Keratinocyte (primary cell): ENCODE measurements around the gene TXNL4A. TPM values are rescaled to one million over a fixed set of nuclear protein-coding genes. Genes with fewer than 3 reads are reported as not detected.

Experiments
- DNase-seq: peaks from one replicate; pipeline ENCODE4 v3.0.0-alpha.2; 2011; ENCODE audit warnings: low read depth, missing footprints, low spot score
- FAIRE-seq: peaks from 2 replicates; lab custom pipeline; 2011; peaks lifted over from hg19 to GRCh38; lab: Jason Lieb, UNC
- H2AFZ ChIP-seq: 2 replicates; pipeline ENCODE4 v1.6.0; 2012; ENCODE audit warnings: low read length, control low read depth, inconsistent platforms; ENCODE audit not compliant: control insufficient read depth
- H3K27ac ChIP-seq: 2 replicates; pipeline ENCODE4 v1.5.1; 2011; ENCODE audit warnings: low read length; ENCODE audit not compliant: control insufficient read depth, insufficient read depth
- H3K27me3 ChIP-seq: 3 replicates; pipeline ENCODE4 v1.6.0; 2011; ENCODE audit warnings: low read length; ENCODE audit not compliant: control insufficient read depth, insufficient read depth; ENCODE audit errors: extremely low read depth
- H3K36me3 ChIP-seq, 2 experiments: 2 replicates in 1 of 2; 3 replicates in 1 of 2; pipeline ENCODE4 v1.5.1; 2011; ENCODE audit warnings: low read length in 2 of 2, mild to moderate bottlenecking in 1 of 2; ENCODE audit not compliant: control insufficient read depth in 2 of 2, insufficient read depth in 2 of 2; ENCODE audit errors: extremely low read depth in 1 of 2
- H3K4me1 ChIP-seq: 3 replicates; pipeline ENCODE4 v1.5.1; 2011; ENCODE audit warnings: low read length; ENCODE audit not compliant: control insufficient read depth, insufficient read depth; ENCODE audit errors: extremely low read depth
- H3K4me2 ChIP-seq: 3 replicates; pipeline ENCODE4 v1.6.0; 2011; ENCODE audit warnings: low read depth, low read length; ENCODE audit not compliant: control insufficient read depth, insufficient read depth; ENCODE audit errors: extremely low read depth
- H3K4me3 ChIP-seq, 3 experiments: fragments of 200-600 bp in 1 of 3; sonication (generic) in 1 of 3; 2 replicates in 2 of 3; 3 replicates in 1 of 3; pipeline ENCODE4 v1.5.1; 2011 to 2016; ENCODE audit warnings: low read length in 3 of 3, mild to moderate bottlenecking in 3 of 3, control low read depth in 2 of 3, inconsistent platforms in 1 of 3, low read depth in 1 of 3, mixed read lengths in 1 of 3, mixed run types in 1 of 3, moderate library complexity in 1 of 3; ENCODE audit not compliant: control insufficient read depth in 2 of 3, insufficient read depth in 2 of 3; ENCODE audit errors: extremely low read depth in 1 of 3
- H3K79me2 ChIP-seq: 2 replicates; pipeline ENCODE4 v1.6.0; 2012; ENCODE audit warnings: low read length; ENCODE audit not compliant: control insufficient read depth, insufficient read depth
- H3K9ac ChIP-seq: 3 replicates; pipeline ENCODE4 v1.6.0; 2011; ENCODE audit warnings: low read length; ENCODE audit not compliant: control insufficient read depth, insufficient read depth; ENCODE audit errors: extremely low read depth
- H3K9me1 ChIP-seq: 3 replicates; pipeline ENCODE4 v1.6.0; 2011; ENCODE audit warnings: low read length; ENCODE audit not compliant: control insufficient read depth, insufficient read depth; ENCODE audit errors: extremely low read depth
- H3K9me3 ChIP-seq: 2 replicates; pipeline ENCODE4 v1.5.1; 2012; ENCODE audit warnings: low read depth, low read length; ENCODE audit not compliant: control insufficient read depth
- H4K20me1 ChIP-seq: 3 replicates; pipeline ENCODE4 v1.6.0; 2011; ENCODE audit warnings: low read length; ENCODE audit not compliant: control insufficient read depth, insufficient read depth; ENCODE audit errors: extremely low read depth
- CTCF ChIP-seq, 3 experiments: IDR thresholded peaks in 1 of 3; conservative IDR thresholded peaks in 1 of 3; optimal IDR thresholded peaks in 1 of 3; 2 replicates in 2 of 3; 3 replicates in 1 of 3; pipeline versions ENCODE3 to v1.5.1; 2011; ENCODE audit warnings: low read length in 3 of 3, mild to moderate bottlenecking in 3 of 3, moderate library complexity in 2 of 3, control low read depth in 1 of 3, inconsistent platforms in 1 of 3; ENCODE audit not compliant: insufficient read depth in 2 of 3; ENCODE audit errors: extremely low read depth in 1 of 3
- EZH2 ChIP-seq: IDR thresholded peaks from one replicate; pipeline ENCODE4 v1.6.1; 2012; ENCODE audit warnings: inconsistent platforms, mild to moderate bottlenecking, low read length, moderate library complexity
- dilution Hi-C: fragments of 300-500 bp; cut with MboI; formaldehyde crosslinking; loops from one replicate; pipeline ENCODE4 v1.7.0; 2020; ENCODE audit warnings: low sequenced_read_pairs; ENCODE audit not compliant: extremely low pct_ligation_motif_present
- polyA plus RNA-seq, 5 experiments: library from polyadenylated mRNA; depleted of rRNA in 3 of 5; stranded (reverse) in 3 of 5; stranded (forward) in 1 of 5; unstranded in 1 of 5; fragments of >200 nt; gene quantifications; 1 replicate in 1 of 5; 2 replicates in 3 of 5; 3 replicates in 1 of 5; pipeline versions ENCODE4 v1.2.1 to v1.2.3, GENCODE V29; 2011 to 2012; ENCODE audit warnings: missing spikeins in 2 of 5, low read depth in 1 of 5, low replicate concordance in 1 of 5

TXNL4A gene
- polyA plus RNA-seq, 1 donor (not counting 4 experiments of a cell fraction or from before 2014, with no cell fraction given), result 142 TPM

- no peak overlapping the region for H2AFZ ChIP-seq
- dilution Hi-C loops, result no loop called here
- FAIRE-seq, result no peak
- peaks cover 27% of the 10 kb centered on the region for H4K20me1 ChIP-seq
- no peak overlapping the region for H3K4me3 ChIP-seq
- no peak overlapping the region for H3K4me2 ChIP-seq
- peaks cover 84% of the 10 kb centered on the region for H3K79me2 ChIP-seq
- no peak overlapping the region for H3K9ac ChIP-seq
- peaks cover 7% of the 10 kb centered on the region for H3K9me1 ChIP-seq
- TF ChIP-seq CTCF (optimal IDR thresholded peaks at IDR 0.05 in 1 of 3, IDR thresholded peaks at IDR 0.05 in 1 of 3, conservative IDR thresholded peaks at IDR 0.05 in 1 of 3; ENCODE audit: extremely low read depth in 1 of 3, insufficient read depth in 2 of 3, low read length in 3 of 3) (no peak), EZH2 (no peak)
- no peak for DNase-seq
- H3K27me3 ChIP-seq, result no peaks in the 10 kb centered on the region
- no peaks in the 10 kb centered on the region for H3K9me3 ChIP-seq
- H3K27ac ChIP-seq, result no peak overlapping the region
- H3K4me1 ChIP-seq, result peaks cover 12% of the 10 kb centered on the region
- H3K36me3 ChIP-seq, result peaks cover 21 to 37% of the 10 kb centered on the region in 2 experiments
Observed at GRCh38 chr18:79975043-79975442, 13.3 kb downstream of the TXNL4A start.

- H3K4me2 ChIP-seq, result no peak overlapping the region
- no peak overlapping the region for H3K9ac ChIP-seq
- peaks cover 18% of the 10 kb centered on the region for H4K20me1 ChIP-seq
- dilution Hi-C loops, result no loop called here
- no peaks in the 10 kb centered on the region for H3K27me3 ChIP-seq
- TF ChIP-seq EZH2 (no peak), CTCF (optimal IDR thresholded peaks at IDR 0.05 in 1 of 3, IDR thresholded peaks at IDR 0.05 in 1 of 3, conservative IDR thresholded peaks at IDR 0.05 in 1 of 3; ENCODE audit: extremely low read depth in 1 of 3, insufficient read depth in 2 of 3, low read length in 3 of 3) (no peak)
- FAIRE-seq (no peak), DNase-seq (no peak)
- H3K4me1 ChIP-seq, result peaks cover 14% of the 10 kb centered on the region
- no peak overlapping the region for H2AFZ ChIP-seq
- H3K4me3 ChIP-seq, result no peak overlapping the region
- H3K36me3 ChIP-seq, result peaks cover 21 to 34% of the 10 kb centered on the region in 2 experiments
- H3K9me3 ChIP-seq, result no peaks in the 10 kb centered on the region
- peaks cover 78% of the 10 kb centered on the region for H3K79me2 ChIP-seq
- H3K27ac ChIP-seq, result no peak overlapping the region
- peaks cover 7% of the 10 kb centered on the region for H3K9me1 ChIP-seq
Observed at GRCh38 chr18:79974025-79974654, 14.2 kb downstream of the TXNL4A start.
